Measurements from ENCODE around the gene FBLN2.

Gene FBLN2

GRCh38 chr3:13624671-13625125, 75.8 kb downstream of the FBLN2 start:
- no peak for DNase-seq (ENCODE audit: low spot score)

GRCh38 chr3:13626396-13626795, 77.5 kb downstream of the FBLN2 start:
- no peak for DNase-seq (ENCODE audit: low spot score)

- DNase-seq (ENCODE audit: low spot score), result no peak
Measured at GRCh38 chr3:13626915-13627460, 78.1 kb downstream of the FBLN2 start.

- DNase-seq (ENCODE audit: low spot score), result no peak
Measured at GRCh38 chr3:13627681-13628080, 78.8 kb downstream of the FBLN2 start.

GRCh38 chr3:13628432-13628831, 79.5 kb downstream of the FBLN2 start:
- no peak for DNase-seq (ENCODE audit: low spot score)

GRCh38 chr3:13628841-13629551, 80.1 kb downstream of the FBLN2 start:
- no peak for DNase-seq (ENCODE audit: low spot score)

- DNase-seq (ENCODE audit: low spot score), result no peak
Measured at GRCh38 chr3:13629644-13630043, 80.7 kb downstream of the FBLN2 start.

- DNase-seq (ENCODE audit: low spot score), result no peak
Measured at GRCh38 chr3:13631256-13631655, 82.3 kb downstream of the FBLN2 start.

- DNase-seq (ENCODE audit: low spot score), result no peak
Measured at GRCh38 chr3:13633176-13633575, 84.3 kb downstream of the FBLN2 start.

GRCh38 chr3:13634151-13634550, 85.2 kb downstream of the FBLN2 start:
- DNase-seq (ENCODE audit: low spot score), result no peak

GRCh38 chr3:13634615-13635014, 85.7 kb downstream of the FBLN2 start:
- no peak for DNase-seq (ENCODE audit: low spot score)

- no peak for DNase-seq (ENCODE audit: low spot score)
Measured at GRCh38 chr3:13636186-13636585, 87.3 kb downstream of the FBLN2 start.

- DNase-seq (ENCODE audit: low spot score), result no peak
Measured at GRCh38 chr3:13636874-13637273, 87.9 kb downstream of the FBLN2 start.

GRCh38 chr3:13637311-13637891, 88.5 kb downstream of the FBLN2 start:
- no peak for DNase-seq (ENCODE audit: low spot score)

- no peak for DNase-seq (ENCODE audit: low spot score)
Measured at GRCh38 chr3:13637953-13638352, 89.0 kb downstream of the FBLN2 start.

- no peak for DNase-seq (ENCODE audit: low spot score)
Measured at GRCh38 chr3:13638927-13639326, 90.0 kb downstream of the FBLN2 start.

- DNase-seq (ENCODE audit: low spot score), result no peak
Measured at GRCh38 chr3:13642597-13642996, 93.7 kb downstream of the FBLN2 start.

GRCh38 chr3:13644341-13645117, 95.6 kb downstream of the FBLN2 start:
- peak; percentile 23 for DNase-seq (ENCODE audit: low spot score)

- no peak for DNase-seq (ENCODE audit: low spot score)
Measured at GRCh38 chr3:13645801-13646637, 97.1 kb downstream of the FBLN2 start.

GRCh38 chr3:13647298-13648059, 98.6 kb downstream of the FBLN2 start:
- DNase-seq (ENCODE audit: low spot score), result no peak
